Measurements from ENCODE around the gene BARD1. TPM values are rescaled to one million over a fixed set of nuclear protein-coding genes. Genes with fewer than 3 reads are reported as not detected.

Gene BARD1
- total RNA-seq, 1 experiment from 2014 or later: 39.6 TPM

DNA sequence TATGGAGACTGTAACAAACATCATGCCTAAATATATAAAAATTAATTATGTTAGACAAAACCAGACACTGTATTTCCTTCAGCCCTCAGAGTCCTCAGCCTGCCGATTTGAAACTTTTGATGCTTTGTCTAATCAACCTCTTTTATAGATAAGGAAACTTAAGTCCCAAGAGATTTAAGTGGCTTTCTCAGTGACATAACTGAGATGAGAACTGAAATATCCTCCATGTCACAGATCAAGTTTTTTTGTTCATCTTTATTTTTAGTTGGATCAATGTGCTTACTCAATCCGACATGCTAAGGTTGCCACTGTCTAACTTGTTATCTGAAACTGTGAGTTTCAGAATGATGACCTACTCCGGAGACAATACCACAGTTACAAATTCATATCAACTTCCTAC lies 72.3 kb downstream of the BARD1 start:
- H3K4me3 Mint-ChIP-seq: no peak overlapping the region

More for the DNA sequence above, 72.3 kb downstream of the BARD1 start:
- CTCF ChIA-PET: no interaction called here
- Mint-ChIP-seq H3K9me3 (no peaks in the 10 kb centered on the region), H3K36me3 (peaks cover 16% of the 10 kb centered on the region), H3K4me1 (no peaks in the 10 kb centered on the region), H3K27me3 (ENCODE audit: low read depth) (no peaks in the 10 kb centered on the region; the same call in 1 of the 2 replicates), H3K27ac (no peak overlapping the region; the same call in 1 of the 2 replicates)
- ATAC-seq (no peak), DNase-seq (ENCODE audit: low spot score) (no peak)
- POLR2A ChIA-PET: no interaction called here
- TF ChIP-seq, protein P1, sequence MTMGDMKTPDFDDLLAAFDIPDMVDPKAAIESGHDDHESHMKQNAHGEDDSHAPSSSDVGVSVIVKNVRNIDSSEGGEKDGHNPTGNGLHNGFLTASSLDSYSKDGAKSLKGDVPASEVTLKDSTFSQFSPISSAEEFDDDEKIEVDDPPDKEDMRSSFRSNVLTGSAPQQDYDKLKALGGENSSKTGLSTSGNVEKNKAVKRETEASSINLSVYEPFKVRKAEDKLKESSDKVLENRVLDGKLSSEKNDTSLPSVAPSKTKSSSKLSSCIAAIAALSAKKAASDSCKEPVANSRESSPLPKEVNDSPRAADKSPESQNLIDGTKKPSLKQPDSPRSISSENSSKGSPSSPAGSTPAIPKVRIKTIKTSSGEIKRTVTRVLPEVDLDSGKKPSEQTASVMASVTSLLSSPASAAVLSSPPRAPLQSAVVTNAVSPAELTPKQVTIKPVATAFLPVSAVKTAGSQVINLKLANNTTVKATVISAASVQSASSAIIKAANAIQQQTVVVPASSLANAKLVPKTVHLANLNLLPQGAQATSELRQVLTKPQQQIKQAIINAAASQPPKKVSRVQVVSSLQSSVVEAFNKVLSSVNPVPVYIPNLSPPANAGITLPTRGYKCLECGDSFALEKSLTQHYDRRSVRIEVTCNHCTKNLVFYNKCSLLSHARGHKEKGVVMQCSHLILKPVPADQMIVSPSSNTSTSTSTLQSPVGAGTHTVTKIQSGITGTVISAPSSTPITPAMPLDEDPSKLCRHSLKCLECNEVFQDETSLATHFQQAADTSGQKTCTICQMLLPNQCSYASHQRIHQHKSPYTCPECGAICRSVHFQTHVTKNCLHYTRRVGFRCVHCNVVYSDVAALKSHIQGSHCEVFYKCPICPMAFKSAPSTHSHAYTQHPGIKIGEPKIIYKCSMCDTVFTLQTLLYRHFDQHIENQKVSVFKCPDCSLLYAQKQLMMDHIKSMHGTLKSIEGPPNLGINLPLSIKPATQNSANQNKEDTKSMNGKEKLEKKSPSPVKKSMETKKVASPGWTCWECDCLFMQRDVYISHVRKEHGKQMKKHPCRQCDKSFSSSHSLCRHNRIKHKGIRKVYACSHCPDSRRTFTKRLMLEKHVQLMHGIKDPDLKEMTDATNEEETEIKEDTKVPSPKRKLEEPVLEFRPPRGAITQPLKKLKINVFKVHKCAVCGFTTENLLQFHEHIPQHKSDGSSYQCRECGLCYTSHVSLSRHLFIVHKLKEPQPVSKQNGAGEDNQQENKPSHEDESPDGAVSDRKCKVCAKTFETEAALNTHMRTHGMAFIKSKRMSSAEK (CRISPR knock-in tag; IDR thresholded peaks at IDR 0.05; ENCODE audit: borderline replicate concordance): no peak
- no peak for TF ChIP-seq ZNF138 (CRISPR knock-in tag; conservative IDR thresholded peaks at IDR 0.05)
- TF ChIP-seq, protein P2, sequence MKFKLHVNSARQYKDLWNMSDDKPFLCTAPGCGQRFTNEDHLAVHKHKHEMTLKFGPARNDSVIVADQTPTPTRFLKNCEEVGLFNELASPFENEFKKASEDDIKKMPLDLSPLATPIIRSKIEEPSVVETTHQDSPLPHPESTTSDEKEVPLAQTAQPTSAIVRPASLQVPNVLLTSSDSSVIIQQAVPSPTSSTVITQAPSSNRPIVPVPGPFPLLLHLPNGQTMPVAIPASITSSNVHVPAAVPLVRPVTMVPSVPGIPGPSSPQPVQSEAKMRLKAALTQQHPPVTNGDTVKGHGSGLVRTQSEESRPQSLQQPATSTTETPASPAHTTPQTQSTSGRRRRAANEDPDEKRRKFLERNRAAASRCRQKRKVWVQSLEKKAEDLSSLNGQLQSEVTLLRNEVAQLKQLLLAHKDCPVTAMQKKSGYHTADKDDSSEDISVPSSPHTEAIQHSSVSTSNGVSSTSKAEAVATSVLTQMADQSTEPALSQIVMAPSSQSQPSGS (CRISPR knock-in tag; IDR thresholded peaks at IDR 0.05; ENCODE audit: borderline replicate concordance, low read depth): no peak
- no peak for TF ChIP-seq TP53 (CRISPR knock-in tag; IDR thresholded peaks at IDR 0.05)
- TF ChIP-seq, protein P3, sequence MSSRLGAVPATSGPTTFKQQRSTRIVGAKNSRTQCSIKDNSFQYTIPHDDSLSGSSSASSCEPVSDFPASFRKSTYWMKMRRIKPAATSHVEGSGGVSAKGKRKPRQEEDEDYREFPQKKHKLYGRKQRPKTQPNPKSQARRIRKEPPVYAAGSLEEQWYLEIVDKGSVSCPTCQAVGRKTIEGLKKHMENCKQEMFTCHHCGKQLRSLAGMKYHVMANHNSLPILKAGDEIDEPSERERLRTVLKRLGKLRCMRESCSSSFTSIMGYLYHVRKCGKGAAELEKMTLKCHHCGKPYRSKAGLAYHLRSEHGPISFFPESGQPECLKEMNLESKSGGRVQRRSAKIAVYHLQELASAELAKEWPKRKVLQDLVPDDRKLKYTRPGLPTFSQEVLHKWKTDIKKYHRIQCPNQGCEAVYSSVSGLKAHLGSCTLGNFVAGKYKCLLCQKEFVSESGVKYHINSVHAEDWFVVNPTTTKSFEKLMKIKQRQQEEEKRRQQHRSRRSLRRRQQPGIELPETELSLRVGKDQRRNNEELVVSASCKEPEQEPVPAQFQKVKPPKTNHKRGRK (CRISPR knock-in tag; IDR thresholded peaks at IDR 0.05; ENCODE audit: borderline replicate concordance): no peak
- TF ChIP-seq ESRRA (CRISPR knock-in tag; IDR thresholded peaks at IDR 0.05; ENCODE audit: borderline replicate concordance): no peak
- TF ChIP-seq GRHL2 (CRISPR knock-in tag; IDR thresholded peaks at IDR 0.05; ENCODE audit: insufficient replicate concordance, severe bottlenecking): no peak
- TF ChIP-seq, protein P4, sequence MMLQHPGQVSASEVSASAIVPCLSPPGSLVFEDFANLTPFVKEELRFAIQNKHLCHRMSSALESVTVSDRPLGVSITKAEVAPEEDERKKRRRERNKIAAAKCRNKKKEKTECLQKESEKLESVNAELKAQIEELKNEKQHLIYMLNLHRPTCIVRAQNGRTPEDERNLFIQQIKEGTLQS (CRISPR knock-in tag; conservative IDR thresholded peaks at IDR 0.05): no peak
- TF ChIP-seq, protein P5, sequence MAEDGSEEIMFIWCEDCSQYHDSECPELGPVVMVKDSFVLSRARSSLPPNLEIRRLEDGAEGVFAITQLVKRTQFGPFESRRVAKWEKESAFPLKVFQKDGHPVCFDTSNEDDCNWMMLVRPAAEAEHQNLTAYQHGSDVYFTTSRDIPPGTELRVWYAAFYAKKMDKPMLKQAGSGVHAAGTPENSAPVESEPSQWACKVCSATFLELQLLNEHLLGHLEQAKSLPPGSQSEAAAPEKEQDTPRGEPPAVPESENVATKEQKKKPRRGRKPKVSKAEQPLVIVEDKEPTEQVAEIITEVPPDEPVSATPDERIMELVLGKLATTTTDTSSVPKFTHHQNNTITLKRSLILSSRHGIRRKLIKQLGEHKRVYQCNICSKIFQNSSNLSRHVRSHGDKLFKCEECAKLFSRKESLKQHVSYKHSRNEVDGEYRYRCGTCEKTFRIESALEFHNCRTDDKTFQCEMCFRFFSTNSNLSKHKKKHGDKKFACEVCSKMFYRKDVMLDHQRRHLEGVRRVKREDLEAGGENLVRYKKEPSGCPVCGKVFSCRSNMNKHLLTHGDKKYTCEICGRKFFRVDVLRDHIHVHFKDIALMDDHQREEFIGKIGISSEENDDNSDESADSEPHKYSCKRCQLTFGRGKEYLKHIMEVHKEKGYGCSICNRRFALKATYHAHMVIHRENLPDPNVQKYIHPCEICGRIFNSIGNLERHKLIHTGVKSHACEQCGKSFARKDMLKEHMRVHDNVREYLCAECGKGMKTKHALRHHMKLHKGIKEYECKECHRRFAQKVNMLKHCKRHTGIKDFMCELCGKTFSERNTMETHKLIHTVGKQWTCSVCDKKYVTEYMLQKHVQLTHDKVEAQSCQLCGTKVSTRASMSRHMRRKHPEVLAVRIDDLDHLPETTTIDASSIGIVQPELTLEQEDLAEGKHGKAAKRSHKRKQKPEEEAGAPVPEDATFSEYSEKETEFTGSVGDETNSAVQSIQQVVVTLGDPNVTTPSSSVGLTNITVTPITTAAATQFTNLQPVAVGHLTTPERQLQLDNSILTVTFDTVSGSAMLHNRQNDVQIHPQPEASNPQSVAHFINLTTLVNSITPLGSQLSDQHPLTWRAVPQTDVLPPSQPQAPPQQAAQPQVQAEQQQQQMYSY (CRISPR knock-in tag; IDR thresholded peaks at IDR 0.05): no peak
- TF ChIP-seq CREM (CRISPR knock-in tag; IDR thresholded peaks at IDR 0.05): no peak
- TF ChIP-seq, protein P6, sequence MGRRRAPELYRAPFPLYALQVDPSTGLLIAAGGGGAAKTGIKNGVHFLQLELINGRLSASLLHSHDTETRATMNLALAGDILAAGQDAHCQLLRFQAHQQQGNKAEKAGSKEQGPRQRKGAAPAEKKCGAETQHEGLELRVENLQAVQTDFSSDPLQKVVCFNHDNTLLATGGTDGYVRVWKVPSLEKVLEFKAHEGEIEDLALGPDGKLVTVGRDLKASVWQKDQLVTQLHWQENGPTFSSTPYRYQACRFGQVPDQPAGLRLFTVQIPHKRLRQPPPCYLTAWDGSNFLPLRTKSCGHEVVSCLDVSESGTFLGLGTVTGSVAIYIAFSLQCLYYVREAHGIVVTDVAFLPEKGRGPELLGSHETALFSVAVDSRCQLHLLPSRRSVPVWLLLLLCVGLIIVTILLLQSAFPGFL (CRISPR knock-in tag; IDR thresholded peaks at IDR 0.05; ENCODE audit: borderline replicate concordance): no peak
- TF ChIP-seq ZNF671 (CRISPR knock-in tag; IDR thresholded peaks at IDR 0.05): no peak
- TF ChIP-seq ETV6 (CRISPR knock-in tag; IDR thresholded peaks at IDR 0.05): no peak
- TF ChIP-seq ZNF219 (CRISPR knock-in tag; IDR thresholded peaks at IDR 0.05; ENCODE audit: borderline replicate concordance): no peak
- no peak for TF ChIP-seq FOXP1 (CRISPR knock-in tag; IDR thresholded peaks at IDR 0.05; ENCODE audit: borderline replicate concordance)
- no peak for TF ChIP-seq SP1 (CRISPR knock-in tag; conservative IDR thresholded peaks at IDR 0.05)
- no peak for TF ChIP-seq TEAD1 (CRISPR knock-in tag; IDR thresholded peaks at IDR 0.05)

All from WTC11 (cell line).